IMR-90 (cell line): ENCODE measurements around the gene BLOC1S4.

Experiments used
- CTCF ChIP-seq: conservative IDR thresholded peaks from 2 replicates; pipeline ENCODE4 v1.5.1; 2012; ENCODE audit warnings: mild to moderate bottlenecking, low read depth, low read length, improper control_type of control experiment
- NFE2L2 ChIP-seq: fragments of 150-350 bp; IDR thresholded peaks from 2 replicates; pipeline ENCODE4 v1.6.1; 2016; ENCODE audit warnings: low read depth, mild to moderate bottlenecking, low read length
- POLR2A ChIP-seq: IDR thresholded peaks from 2 replicates; pipeline ENCODE4 v1.6.1; 2012; ENCODE audit warnings: mild to moderate bottlenecking, low read depth, low read length

- TF ChIP-seq NFE2L2 (no peak), CTCF (no peak), POLR2A (no peak)
These were observed 10.3 kb upstream of the BLOC1S4 start for GRCh38 chr4:6705646-6706045.
